Head of caudate nucleus (tissue), 42 donors: ENCODE results near the gene C10orf105.
A peak's percentile ranks its signal among the peaks of the same experiment; 100 is the strongest.

Source experiments
- DNase-seq, 42 donors: peaks; one replicate each; pipeline versions ENCODE4 v3.0.0 to v3.0.0-alpha.2; 2020 to 2021; ENCODE audit warnings: mixed read lengths in 7 of 42
- intact Hi-C: fragments of 100-400 bp; cut with DNase I; formaldehyde crosslinking; loops from one replicate; pipeline ENCODE4 v1.15.0; 2022

Gene C10orf105

GRCh38 chr10:71719464-71720201, at the start of gene C10orf105:
Gene C10orf105 (minus strand): TSS chr10:71719778. CDS start chr10:71716337, 3,441 bp downstream.
- intact Hi-C loops, result loop anchor here (10.0 kb wide), 1 partner anchor 175 kb away; no protein-coding TSS in a partner anchor
- peak in 6 of 42 donors; percentile 23 to 48 (median 42) for DNase-seq

GRCh38 chr10:71767420-71768035, 48.0 kb upstream of the C10orf105 start:
- intact Hi-C loops, result no loop called here
- no peak for DNase-seq

- no peak for DNase-seq
- intact Hi-C loops, result no loop called here
Observed at GRCh38 chr10:71766717-71767419, 47.3 kb upstream of the C10orf105 start.

- no peak for DNase-seq
- intact Hi-C loops, result no loop called here
Observed at GRCh38 chr10:71765906-71766716, 46.5 kb upstream of the C10orf105 start.

- DNase-seq, result peak in 1 of 42 donors; percentile 43
- intact Hi-C loops, result no loop called here
Observed at GRCh38 chr10:71765176-71765904, 45.8 kb upstream of the C10orf105 start.

GRCh38 chr10:71763352-71764127, 44.0 kb upstream of the C10orf105 start:
- intact Hi-C loops, result no loop called here
- no peak for DNase-seq

GRCh38 chr10:71762324-71762723, 42.7 kb upstream of the C10orf105 start:
- no peak for DNase-seq
- intact Hi-C loops, result no loop called here

- intact Hi-C loops, result no loop called here
- no peak for DNase-seq
Observed at GRCh38 chr10:71761541-71762113, 42.0 kb upstream of the C10orf105 start.

- intact Hi-C loops, result no loop called here
- DNase-seq, result no peak
Observed at GRCh38 chr10:71761105-71761511, 41.5 kb upstream of the C10orf105 start.

GRCh38 chr10:71757399-71757922, 37.9 kb upstream of the C10orf105 start:
- intact Hi-C loops, result no loop called here

GRCh38 chr10:71756311-71757191, 37.0 kb upstream of the C10orf105 start:
- intact Hi-C loops, result no loop called here
- peak in 1 of 42 donors; percentile 35 for DNase-seq

More at GRCh38 chr10:71757399-71757922, 37.9 kb upstream of the C10orf105 start:
- peak in 24 of 42 donors; percentile 21 to 66 (median 46) for DNase-seq

GRCh38 chr10:71755179-71755879, 35.8 kb upstream of the C10orf105 start:
- intact Hi-C loops, result no loop called here

GRCh38 chr10:71754562-71754961, 35.0 kb upstream of the C10orf105 start:
- DNase-seq, result no peak
- intact Hi-C loops, result no loop called here

More at GRCh38 chr10:71755179-71755879, 35.8 kb upstream of the C10orf105 start:
- no peak for DNase-seq

- DNase-seq, result no peak
- intact Hi-C loops, result no loop called here
Observed at GRCh38 chr10:71753960-71754505, 34.5 kb upstream of the C10orf105 start.
